Measurements from ENCODE around the gene WDR12. TPM values are rescaled to one million over a fixed set of nuclear protein-coding genes. Genes with fewer than 3 reads are reported as not detected.
"Not testable (repeated sequence)": the region's sequence is repeated elsewhere in the genome, so short reads cannot be mapped to it uniquely, and the experiment has no call there.

WDR12 gene
- total and polyA plus RNA-seq, 2 donors, result 16.4 to 28.4 TPM

DNA sequence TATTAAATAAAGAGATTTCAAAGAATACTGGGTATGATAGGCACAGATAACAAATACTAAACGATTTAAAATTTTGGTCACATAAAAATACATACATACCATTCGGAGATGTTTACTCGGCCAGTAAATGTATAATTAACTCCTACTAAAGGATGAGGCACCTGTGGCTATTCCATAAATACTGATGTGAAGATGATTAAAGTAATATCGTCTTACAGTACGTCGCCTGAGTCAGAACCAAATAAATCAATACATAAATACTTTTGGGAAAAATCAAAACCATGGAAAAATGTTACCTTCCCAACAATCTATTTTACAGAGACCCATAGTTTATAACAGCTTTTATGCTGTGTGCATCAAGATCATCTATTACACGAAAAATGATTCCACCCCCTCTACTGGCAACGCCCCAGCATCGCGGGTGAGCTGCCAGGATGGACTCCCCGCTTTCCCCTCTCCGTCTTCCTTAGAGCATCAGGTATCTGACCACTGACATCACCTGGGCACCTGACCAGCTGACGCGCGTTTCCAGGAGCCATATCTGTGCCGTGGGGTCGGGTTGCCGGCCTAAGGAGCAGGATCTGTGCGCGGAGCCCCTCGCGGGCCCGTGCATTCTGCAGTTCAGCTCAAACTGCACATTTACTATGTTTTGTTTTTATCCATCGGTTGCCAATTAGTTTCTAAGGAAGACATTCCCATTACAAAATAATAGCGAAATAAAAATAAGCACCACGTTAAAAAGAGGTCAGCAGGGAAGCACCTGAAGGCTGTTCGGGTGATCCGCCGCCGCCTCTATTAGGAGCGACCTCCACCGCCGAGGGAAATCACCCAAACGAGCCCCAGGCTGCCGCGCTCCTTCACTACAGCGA, 40.8 kb downstream of the WDR12 start:
- DNase-seq (ENCODE audit: extremely low spot score), result peak; percentile 36
- 2% methylated on average over 37 of the region's 37 CpGs for WGBS
- H3K36me3 ChIP-seq (ENCODE audit: insufficient read depth), result no peaks in the 10 kb centered on the region
- H3K27ac ChIP-seq (ENCODE audit: low read depth), result peak overlapping the region; percentile 83
- H3K4me3 ChIP-seq (ENCODE audit: low read depth, low read length), result peak overlapping the region; percentile 87
- H3K4me1 ChIP-seq (ENCODE audit: insufficient read depth), result peaks cover 1% of the 10 kb centered on the region

DNA sequence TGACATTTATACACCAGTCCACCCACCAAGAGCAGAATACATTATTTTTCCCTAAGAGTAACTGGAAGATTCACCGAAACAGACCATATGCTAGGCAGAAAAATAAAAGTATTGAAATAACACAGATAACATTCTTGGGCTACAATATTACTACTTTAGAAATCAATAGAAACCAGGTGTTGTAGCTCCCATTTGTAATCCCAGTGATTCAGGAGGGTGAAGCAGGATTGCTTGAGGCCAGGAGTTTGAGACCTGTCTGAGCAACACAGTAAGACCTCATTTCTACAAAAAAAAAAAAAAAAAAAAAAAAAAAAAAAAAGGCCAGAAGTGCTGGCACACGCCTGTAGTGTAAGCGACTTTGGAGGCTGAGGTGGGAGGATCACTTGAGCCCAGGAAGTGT, 49.5 kb downstream of the WDR12 start:
- Histone ChIP-seq H3K36me3 (ENCODE audit: insufficient read depth) (no peaks in the 10 kb centered on the region), H3K27ac (ENCODE audit: low read depth) (no peak overlapping the region), H3K4me3 (ENCODE audit: low read depth, low read length) (no peak overlapping the region), H3K4me1 (ENCODE audit: insufficient read depth) (no peaks in the 10 kb centered on the region)
- DNase-seq (ENCODE audit: extremely low spot score), result no peak
- 97% methylated on average over 3 of the region's 3 CpGs for WGBS

DNA sequence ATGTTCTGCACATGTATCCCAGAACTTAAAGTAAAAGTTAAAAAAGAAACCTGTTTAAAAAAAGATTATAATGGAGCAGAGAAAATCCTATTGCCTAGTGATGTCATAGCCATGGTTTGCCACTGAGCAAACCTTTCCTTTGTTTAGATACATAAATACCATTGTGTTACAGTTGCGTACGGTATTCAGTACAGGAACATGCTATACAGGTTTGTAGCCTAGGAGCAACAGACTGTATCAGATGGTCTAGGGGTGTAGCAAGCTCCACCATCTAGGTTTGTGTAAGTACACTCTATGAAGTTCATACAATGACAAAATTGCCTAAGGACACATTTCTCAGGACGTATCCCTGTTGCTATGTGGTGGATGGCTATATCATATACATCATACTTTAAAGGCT, 52.9 kb downstream of the WDR12 start:
- no peak for DNase-seq (ENCODE audit: extremely low spot score)
- H3K27ac ChIP-seq (ENCODE audit: low read depth), result no peak overlapping the region
- 95% methylated on average over 3 of the region's 3 CpGs for WGBS

DNA sequence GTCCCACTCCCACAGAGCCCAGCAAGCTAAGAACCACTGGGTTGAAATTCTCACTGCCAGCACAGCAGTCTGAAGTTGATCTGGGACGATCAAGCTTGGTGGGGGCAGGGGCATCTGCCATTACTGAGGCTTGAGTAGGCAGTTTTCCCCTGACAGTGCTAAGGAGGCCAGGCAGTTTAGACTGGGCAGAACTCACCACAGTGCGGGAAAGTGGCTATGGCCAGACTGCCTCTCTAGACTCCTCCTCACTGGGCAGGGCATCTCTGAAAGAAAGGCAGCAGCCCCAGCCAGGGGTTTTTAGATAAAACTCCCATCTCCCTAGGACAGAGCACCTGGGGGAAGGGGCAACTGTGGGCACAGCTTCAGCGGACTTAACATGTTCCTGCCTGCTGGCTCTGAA, 62.1 kb downstream of the WDR12 start:
- H3K4me3 ChIP-seq (ENCODE audit: low read depth, low read length); DNase-seq (ENCODE audit: extremely low spot score); H3K4me1 ChIP-seq (ENCODE audit: insufficient read depth); H3K36me3 ChIP-seq (ENCODE audit: insufficient read depth); H3K27ac ChIP-seq (ENCODE audit: low read depth): not testable (repeated sequence)
- 79% methylated on average over 3 of the region's 3 CpGs for WGBS

More for the DNA sequence above, 52.9 kb downstream of the WDR12 start:
- Histone ChIP-seq H3K36me3 (ENCODE audit: insufficient read depth) (no peaks in the 10 kb centered on the region), H3K4me1 (ENCODE audit: insufficient read depth) (no peaks in the 10 kb centered on the region), H3K4me3 (ENCODE audit: low read depth, low read length) (no peak overlapping the region)

DNA sequence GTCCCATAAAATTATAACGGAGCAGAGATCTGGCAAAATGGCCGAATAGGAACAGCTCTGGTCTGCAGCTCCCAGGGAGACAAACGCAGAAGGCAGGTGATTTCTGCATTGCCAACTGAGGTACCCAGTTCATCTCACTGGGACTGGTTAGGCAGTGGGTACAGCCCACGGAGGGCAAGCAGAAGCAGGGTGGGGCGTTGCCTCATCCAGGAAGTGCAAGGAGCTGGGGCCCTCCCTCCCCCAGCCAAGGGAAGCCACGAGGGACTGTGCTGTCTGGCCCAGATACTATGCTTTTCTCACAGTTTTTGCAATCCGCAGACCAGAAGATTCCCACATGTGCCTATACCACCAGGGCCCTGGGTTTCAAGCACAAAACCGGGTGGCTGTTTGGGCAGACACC, 62.7 kb downstream of the WDR12 start:
- DNase-seq (ENCODE audit: extremely low spot score), result no peak

DNA sequence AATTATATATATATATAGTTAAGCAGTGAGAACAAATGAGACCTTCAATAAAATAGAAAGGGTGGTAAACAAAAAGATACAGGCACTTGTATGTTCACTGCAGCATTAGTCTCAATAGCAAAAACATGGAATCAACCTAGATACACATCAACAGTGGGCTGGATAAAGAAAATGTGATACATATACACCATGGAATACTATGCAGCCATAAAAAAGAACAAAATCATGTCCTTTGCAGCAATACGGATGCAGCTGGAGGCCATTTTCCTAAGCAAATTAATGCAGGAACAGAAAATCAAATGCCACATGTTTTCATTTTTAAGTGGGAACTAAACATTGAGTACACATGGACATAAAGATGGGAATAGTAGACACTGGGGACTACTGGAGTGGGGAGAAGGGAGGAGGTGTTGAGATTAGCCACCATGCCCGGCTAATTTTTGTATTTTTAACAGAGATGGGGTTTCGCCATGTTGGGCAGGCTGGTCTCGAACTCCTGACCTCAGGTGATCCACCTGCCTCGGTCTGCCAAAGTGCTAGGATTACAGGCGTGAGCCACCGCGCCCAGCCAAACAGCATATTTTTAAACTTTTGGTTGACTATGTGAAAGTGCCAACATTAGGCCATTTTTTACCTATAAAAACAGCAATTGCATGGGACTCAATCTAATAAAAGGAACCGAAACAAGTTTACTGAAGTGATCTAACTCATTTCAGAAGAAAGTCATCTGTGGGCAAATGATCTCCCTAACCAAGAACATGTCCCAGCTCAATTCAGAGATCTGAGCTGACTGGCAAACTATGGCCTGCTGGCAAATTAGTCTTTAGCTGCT, 63.6 kb downstream of the WDR12 start:
- 99% methylated on average over 9 of the region's 9 CpGs for WGBS
- H3K4me1 ChIP-seq (ENCODE audit: insufficient read depth), result no peaks in the 10 kb centered on the region
- H3K27ac ChIP-seq (ENCODE audit: low read depth), result no peak overlapping the region
- no peaks in the 10 kb centered on the region for H3K36me3 ChIP-seq (ENCODE audit: insufficient read depth)
- H3K4me3 ChIP-seq (ENCODE audit: low read depth, low read length), result no peak overlapping the region
- no peak for DNase-seq (ENCODE audit: extremely low spot score)

More for the DNA sequence above, 62.7 kb downstream of the WDR12 start:
- WGBS, result 68% methylated on average over 8 of the region's 8 CpGs
- Histone ChIP-seq H3K4me1 (ENCODE audit: insufficient read depth) (no peaks in the 10 kb centered on the region), H3K36me3 (ENCODE audit: insufficient read depth) (no peaks in the 10 kb centered on the region), H3K4me3 (ENCODE audit: low read depth, low read length) (no peak overlapping the region), H3K27ac (ENCODE audit: low read depth) (no peak overlapping the region)

DNA sequence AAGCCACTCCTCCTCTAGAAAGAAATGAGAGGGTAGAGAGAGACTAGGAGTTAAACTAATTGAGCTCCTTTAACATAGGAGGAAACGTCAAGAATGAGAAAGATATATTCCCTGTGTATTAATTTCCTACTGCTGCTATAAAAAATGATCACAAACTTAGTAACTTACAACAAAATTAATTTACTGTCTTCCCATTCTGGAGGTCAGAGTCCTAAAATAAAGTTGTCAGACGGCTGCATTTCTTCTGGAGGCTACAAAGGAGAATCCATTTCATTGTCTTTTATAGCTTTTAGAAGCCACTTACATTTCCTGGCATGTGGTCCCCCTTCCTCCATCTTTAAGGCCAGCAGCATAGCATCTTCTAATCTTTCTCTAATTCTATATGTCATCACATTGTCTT, 66.8 kb downstream of the WDR12 start:
- DNase-seq (ENCODE audit: extremely low spot score), result no peak
- Histone ChIP-seq H3K27ac (ENCODE audit: low read depth) (no peak overlapping the region), H3K4me1 (ENCODE audit: insufficient read depth) (no peaks in the 10 kb centered on the region), H3K36me3 (ENCODE audit: insufficient read depth) (no peaks in the 10 kb centered on the region), H3K4me3 (ENCODE audit: low read depth, low read length) (no peak overlapping the region)
- 75% methylated on average over 2 of the region's 2 CpGs for WGBS

DNA sequence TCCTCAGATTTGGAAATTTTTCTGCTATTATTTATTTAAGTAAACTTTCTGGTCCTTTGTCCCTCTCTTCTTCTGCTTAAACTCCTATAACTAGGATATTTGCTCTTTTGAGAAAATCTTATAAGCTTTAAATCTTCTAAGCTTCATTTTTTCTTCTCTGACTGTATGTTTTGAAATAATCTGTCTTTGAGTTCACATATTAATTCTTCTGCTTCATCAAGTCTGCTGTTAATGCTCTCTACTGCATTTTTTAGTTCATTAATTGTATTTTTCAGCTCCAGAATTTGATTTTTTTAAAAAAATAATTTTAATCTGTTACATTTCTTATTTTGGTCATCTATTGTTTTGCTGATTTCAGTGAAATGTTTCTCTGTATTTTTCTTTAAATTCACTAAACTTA, 68.8 kb downstream of the WDR12 start:
- no peaks in the 10 kb centered on the region for H3K36me3 ChIP-seq (ENCODE audit: insufficient read depth)
- DNase-seq (ENCODE audit: extremely low spot score), result no peak

DNA sequence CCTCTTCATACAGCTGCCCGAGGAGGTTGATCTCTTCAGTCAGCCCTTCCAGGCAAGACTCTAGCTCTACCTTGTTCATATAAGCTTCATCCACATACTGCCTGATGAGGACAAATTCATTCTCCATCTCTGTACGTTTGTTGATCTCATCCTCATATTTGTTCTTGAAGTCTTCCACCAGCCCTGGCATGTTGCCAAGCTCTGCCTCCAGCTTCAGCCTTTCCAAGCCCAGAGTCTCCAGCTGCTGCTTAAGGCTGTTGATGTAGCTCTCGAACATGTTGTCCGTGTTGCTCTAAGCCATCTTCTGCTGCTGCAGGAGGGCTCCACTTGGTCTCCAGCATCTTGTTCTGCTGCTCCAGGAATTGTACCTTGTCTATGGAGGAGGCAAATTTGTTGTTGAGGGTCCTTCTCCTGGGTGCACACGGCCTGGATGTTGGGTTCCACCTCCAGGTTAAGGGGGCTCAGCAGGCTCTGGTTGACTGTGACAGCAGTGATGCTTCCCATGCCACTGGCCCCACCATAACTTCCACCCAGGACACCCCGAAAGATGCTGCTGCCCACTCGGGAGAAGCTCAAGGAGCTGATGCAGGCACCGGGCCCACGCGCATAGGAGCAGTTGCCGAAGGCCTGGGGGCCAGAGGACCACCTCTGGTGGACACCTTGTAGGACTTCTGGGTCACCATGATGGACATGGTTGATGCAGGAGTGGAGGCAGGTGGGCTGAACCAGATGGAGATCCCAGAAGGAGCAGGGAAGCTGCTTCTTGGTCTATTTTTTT, 70.2 kb downstream of the WDR12 start:
- Histone ChIP-seq H3K4me3 (ENCODE audit: low read depth, low read length) (no peak overlapping the region), H3K4me1 (ENCODE audit: insufficient read depth) (no peaks in the 10 kb centered on the region), H3K27ac (ENCODE audit: low read depth) (no peak overlapping the region), H3K36me3 (ENCODE audit: insufficient read depth) (no peaks in the 10 kb centered on the region)
- no peak for DNase-seq (ENCODE audit: extremely low spot score)
- 87% methylated on average over 11 of the region's 11 CpGs for WGBS

More for the DNA sequence above, 68.8 kb downstream of the WDR12 start:
- H3K4me3 ChIP-seq (ENCODE audit: low read depth, low read length), result no peak overlapping the region
- no peaks in the 10 kb centered on the region for H3K4me1 ChIP-seq (ENCODE audit: insufficient read depth)
- no peak overlapping the region for H3K27ac ChIP-seq (ENCODE audit: low read depth)

DNA sequence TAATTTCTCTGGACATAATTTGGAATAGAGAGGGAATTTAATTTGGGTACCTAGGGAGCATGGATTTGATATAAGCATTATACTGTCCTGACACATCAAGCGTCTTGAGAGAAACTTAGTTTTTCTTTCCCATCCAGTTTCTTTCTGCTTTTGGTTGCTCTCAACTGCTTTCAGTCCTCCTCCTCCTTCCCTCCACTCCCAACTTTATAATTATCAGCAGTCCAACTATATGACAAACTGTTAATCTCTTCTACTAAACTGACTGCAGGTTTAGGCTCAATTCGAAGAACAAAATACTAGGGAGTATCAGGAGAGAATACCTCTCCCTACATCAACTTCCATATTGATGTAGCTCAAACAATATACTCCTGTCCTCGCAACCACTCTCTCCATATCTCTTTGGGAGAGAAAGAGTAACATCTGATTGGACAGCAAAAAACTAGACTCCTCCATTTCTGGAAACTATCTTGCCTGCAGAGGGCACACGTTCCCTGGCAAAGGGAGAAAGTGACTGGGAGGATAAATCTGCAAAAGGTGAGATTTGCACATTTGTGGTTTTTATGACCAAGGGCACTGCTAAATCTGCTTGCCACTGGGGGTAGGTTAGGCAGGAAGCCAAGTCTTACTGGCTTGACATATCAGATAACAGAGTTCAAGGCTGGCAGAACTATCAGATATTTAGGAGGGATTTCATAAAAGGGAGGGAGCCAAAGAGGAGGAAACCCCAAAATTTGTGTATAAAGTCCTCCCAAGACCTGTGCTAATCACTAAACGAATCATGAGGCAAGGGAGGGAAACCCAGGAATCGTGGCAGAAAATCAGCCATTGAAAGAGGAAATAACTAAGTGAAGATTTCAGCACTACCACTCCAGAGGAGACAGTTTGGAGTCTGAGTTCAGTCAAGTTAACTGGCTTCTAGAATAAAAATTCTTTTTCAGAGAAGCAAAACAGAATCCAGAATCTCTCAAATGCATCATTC, 79.9 kb downstream of the WDR12 start:
- no peak for DNase-seq (ENCODE audit: extremely low spot score)
- Histone ChIP-seq H3K4me3 (ENCODE audit: low read depth, low read length) (no peak overlapping the region), H3K36me3 (ENCODE audit: insufficient read depth) (no peaks in the 10 kb centered on the region), H3K4me1 (ENCODE audit: insufficient read depth) (no peaks in the 10 kb centered on the region), H3K27ac (ENCODE audit: low read depth) (no peak overlapping the region)
- 25% methylated on average over 6 of the region's 6 CpGs for WGBS

DNA sequence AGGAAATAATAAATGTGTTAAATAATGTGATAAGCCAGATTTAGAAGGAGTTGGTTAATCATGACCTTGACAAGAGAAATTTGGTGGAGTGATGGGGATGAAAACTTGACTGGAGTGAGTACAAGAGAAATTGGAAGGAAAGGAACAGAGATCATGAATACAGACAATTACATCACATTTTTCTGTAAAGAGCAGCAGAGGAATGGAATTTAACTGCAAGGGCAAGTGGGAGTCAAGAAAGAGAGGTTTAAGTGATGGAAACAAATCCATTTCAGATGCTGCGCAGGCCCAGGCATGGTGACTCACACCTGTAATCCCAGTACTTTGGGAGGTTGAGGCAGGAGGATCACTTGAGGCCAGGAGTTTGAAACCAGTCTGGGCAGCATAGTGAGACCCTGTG, 86.6 kb downstream of the WDR12 start:
- 93% methylated on average over 1 of the region's 1 CpG for WGBS
- Histone ChIP-seq H3K36me3 (ENCODE audit: insufficient read depth) (no peaks in the 10 kb centered on the region), H3K27ac (ENCODE audit: low read depth) (no peak overlapping the region), H3K4me1 (ENCODE audit: insufficient read depth) (no peaks in the 10 kb centered on the region), H3K4me3 (ENCODE audit: low read depth, low read length) (no peak overlapping the region)
- no peak for DNase-seq (ENCODE audit: extremely low spot score)
